ENCODE measurements around the gene C4orf54. TPM values are rescaled to one million over a fixed set of nuclear protein-coding genes. Genes with fewer than 3 reads are reported as not detected.

Gene C4orf54
- total RNA-seq, 1 donor from 2014 or later, result 0.05 TPM

DNA sequence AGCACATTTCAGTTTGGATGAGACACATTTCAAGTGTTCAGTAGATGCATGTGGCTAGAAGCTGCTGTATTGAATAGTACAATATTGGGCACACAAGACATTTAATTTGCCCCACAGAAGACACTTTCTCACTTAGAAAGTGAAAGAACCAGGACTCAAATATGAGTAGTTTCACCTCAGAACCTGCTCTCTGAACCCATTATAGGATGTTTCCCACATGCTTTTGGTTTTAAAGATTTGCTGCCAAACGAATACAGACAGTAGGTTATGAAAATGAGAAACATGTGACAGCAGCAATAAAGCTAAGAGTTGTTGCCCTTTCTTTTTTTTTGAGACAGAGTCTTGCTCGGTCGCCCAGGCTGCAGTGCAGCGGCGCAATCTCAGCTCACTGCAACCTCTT is 32.3 kb downstream of the C4orf54 start:
- TF ChIP-seq, protein P1, sequence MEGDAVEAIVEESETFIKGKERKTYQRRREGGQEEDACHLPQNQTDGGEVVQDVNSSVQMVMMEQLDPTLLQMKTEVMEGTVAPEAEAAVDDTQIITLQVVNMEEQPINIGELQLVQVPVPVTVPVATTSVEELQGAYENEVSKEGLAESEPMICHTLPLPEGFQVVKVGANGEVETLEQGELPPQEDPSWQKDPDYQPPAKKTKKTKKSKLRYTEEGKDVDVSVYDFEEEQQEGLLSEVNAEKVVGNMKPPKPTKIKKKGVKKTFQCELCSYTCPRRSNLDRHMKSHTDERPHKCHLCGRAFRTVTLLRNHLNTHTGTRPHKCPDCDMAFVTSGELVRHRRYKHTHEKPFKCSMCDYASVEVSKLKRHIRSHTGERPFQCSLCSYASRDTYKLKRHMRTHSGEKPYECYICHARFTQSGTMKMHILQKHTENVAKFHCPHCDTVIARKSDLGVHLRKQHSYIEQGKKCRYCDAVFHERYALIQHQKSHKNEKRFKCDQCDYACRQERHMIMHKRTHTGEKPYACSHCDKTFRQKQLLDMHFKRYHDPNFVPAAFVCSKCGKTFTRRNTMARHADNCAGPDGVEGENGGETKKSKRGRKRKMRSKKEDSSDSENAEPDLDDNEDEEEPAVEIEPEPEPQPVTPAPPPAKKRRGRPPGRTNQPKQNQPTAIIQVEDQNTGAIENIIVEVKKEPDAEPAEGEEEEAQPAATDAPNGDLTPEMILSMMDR (conservative IDR thresholded peaks at IDR 0.05), result no peak
- Mint-ChIP-seq H3K9me3 (no peaks in the 10 kb centered on the region), H3K4me1 (ENCODE audit: unreplicated experiment) (peaks cover 12% of the 10 kb centered on the region), H3K27ac (no peak overlapping the region), H3K4me3 (no peak overlapping the region), H3K27me3 (no peaks in the 10 kb centered on the region), H3K36me3 (no peaks in the 10 kb centered on the region)
- no peak for DNase-seq (ENCODE audit: extremely low spot score, unreplicated experiment)

DNA sequence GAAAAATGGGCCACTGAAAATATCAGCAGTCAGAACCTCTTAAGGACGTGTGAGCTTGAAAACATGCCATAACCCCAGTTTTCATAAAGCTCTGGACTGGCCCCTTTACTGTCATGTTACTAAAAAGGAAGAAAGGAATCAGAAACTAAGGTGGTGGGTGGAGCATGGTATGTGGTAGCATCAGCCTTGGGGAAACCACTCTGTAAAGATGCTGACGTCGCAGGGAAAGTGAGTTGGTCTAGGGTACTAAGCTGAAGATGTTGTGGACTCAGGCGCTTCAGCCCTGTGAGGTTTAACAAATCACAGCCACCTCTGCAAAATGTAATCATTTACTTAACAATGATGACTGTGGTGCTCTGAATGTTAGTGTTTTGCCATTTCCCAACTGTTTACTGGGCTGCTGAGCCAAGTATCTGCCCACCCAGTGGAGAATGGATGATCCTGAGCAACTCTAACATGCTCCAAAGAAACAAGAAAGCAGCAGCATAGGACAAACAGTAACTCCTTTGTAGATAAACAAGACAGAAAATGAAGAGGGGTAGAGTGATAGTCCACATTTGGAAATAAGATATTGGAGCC is 33.4 kb downstream of the C4orf54 start:
- TF ChIP-seq, protein P1 (conservative IDR thresholded peaks at IDR 0.05), result no peak
- H3K9me3 Mint-ChIP-seq, result no peaks in the 10 kb centered on the region
- DNase-seq (ENCODE audit: extremely low spot score, unreplicated experiment), result no peak
- H3K27me3 Mint-ChIP-seq, result no peaks in the 10 kb centered on the region
- peak overlapping the region; percentile 33 for H3K27ac Mint-ChIP-seq
- peaks cover 12% of the 10 kb centered on the region for H3K4me1 Mint-ChIP-seq (ENCODE audit: unreplicated experiment)
- H3K36me3 Mint-ChIP-seq, result no peaks in the 10 kb centered on the region
- no peak overlapping the region for H3K4me3 Mint-ChIP-seq

DNA sequence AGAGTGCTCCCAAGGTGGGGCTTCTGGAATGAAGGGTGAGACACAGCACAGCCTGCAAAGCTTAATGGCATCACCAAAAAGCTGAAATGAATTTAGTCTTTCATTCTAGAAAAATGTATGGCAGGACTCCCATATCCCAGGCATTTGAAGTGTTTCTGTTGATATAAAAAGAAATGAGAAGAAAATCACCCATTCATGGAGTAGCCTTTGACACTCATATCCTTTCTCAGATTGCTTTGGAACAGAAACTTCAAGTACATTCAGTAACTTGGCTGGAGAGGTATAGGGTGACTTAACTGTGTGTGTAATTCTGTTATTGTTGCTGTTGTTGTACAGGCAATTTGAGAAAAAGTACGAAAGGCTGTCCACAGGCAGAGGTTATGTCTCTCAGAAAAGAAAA is 35.3 kb downstream of the C4orf54 start:
- no peaks in the 10 kb centered on the region for H3K9me3 Mint-ChIP-seq
- no peak for DNase-seq (ENCODE audit: extremely low spot score, unreplicated experiment)
- H3K36me3 Mint-ChIP-seq, result no peaks in the 10 kb centered on the region
- peaks cover 12% of the 10 kb centered on the region for H3K4me1 Mint-ChIP-seq (ENCODE audit: unreplicated experiment)
- no peak overlapping the region for H3K4me3 Mint-ChIP-seq
- H3K27ac Mint-ChIP-seq, result peak overlapping the region; percentile 67
- TF ChIP-seq, protein P1 (conservative IDR thresholded peaks at IDR 0.05), result no peak
- no peaks in the 10 kb centered on the region for H3K27me3 Mint-ChIP-seq

DNA sequence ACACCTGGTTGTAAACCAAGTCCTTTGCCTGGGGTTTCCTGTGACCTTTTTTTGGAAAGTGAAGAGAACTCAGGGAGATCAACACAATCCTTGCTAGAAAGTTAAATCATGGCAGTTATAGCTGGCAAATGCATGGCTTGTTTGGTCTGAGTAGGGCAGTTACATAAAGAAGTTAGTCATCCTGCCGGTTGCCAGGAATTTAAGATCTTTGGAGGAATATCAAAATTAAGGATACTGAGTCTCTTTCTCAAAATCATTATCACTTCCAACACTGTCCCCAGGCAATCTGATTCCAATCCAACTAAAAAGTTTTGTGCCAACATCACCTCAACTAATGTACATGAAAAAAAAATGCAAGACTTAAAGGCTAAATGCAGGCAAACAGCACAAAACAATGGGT is 40.3 kb downstream of the C4orf54 start:
- H3K27me3 Mint-ChIP-seq, result no peaks in the 10 kb centered on the region
- TF ChIP-seq, protein P1 (conservative IDR thresholded peaks at IDR 0.05), result no peak
- no peak for DNase-seq (ENCODE audit: extremely low spot score, unreplicated experiment)
- H3K36me3 Mint-ChIP-seq, result no peaks in the 10 kb centered on the region
- H3K9me3 Mint-ChIP-seq, result no peaks in the 10 kb centered on the region
- no peak overlapping the region for H3K4me3 Mint-ChIP-seq
- H3K4me1 Mint-ChIP-seq (ENCODE audit: unreplicated experiment), result peaks cover 2% of the 10 kb centered on the region
- H3K27ac Mint-ChIP-seq, result no peak overlapping the region

DNA sequence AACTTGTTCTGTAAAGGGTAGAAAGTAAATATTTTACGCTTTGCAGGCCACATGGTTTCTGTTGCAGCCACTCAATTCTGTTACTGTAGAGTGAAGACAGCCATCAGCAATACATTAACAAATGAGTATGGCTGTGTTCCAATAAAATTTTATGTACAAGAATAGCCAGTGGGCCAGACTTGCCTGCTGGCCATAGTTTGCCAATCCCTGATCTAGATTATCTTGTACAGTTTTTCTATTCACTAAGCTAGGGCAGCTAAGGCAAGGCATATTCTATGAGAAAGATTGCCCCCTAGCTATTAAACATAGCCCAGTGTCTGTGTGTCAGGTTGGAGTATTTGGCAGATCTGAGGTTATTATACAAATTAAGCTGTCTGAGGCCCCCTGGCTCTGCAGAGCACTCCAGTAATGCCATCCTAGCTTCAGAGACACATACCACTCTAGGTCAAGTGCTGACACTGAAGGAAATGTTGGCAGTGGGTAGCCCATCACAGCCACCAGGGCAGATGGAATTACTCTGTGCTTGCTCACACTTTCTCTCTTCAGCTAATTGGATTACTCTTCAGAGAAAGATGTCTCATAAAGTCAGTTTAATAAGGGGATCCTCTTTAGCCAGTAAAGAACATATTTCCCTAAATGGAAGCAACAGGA is 42.3 kb downstream of the C4orf54 start:
- DNase-seq (ENCODE audit: extremely low spot score, unreplicated experiment), result no peak
- Mint-ChIP-seq H3K4me1 (ENCODE audit: unreplicated experiment) (no peaks in the 10 kb centered on the region), H3K27ac (no peak overlapping the region), H3K4me3 (no peak overlapping the region), H3K9me3 (no peaks in the 10 kb centered on the region), H3K36me3 (no peaks in the 10 kb centered on the region), H3K27me3 (no peaks in the 10 kb centered on the region)
- TF ChIP-seq, protein P1 (conservative IDR thresholded peaks at IDR 0.05), result no peak
